Stomach (tissue), 9 donors: Measurements from ENCODE around the gene ZNF622. TPM values are rescaled to one million over a fixed set of nuclear protein-coding genes. Genes with fewer than 3 reads are reported as not detected.

ENCODE experiments used
- DNase-seq, 2 donors: peaks; one replicate each; pipeline versions ENCODE4 v3.0.0 to v3.0.0-alpha.2; 2013 to 2019
- H3K27ac ChIP-seq, 5 donors: fragments of 200-600 bp in 4 of 5; sonication (generic) in 4 of 5; one replicate each; pipeline ENCODE4 v1.5.1; 2013 to 2019; ENCODE audit warnings: mild to moderate bottlenecking in 1 of 5, moderate library complexity in 1 of 5
- H3K27me3 ChIP-seq, 3 donors: fragments of 200-600 bp; sonication (generic); one replicate each; pipeline ENCODE4 v1.5.1; 2017 to 2019; ENCODE audit warnings: mixed run types in 1 of 3
- H3K36me3 ChIP-seq, 4 donors: fragments of 200-600 bp; sonication (generic); 1 replicate in 3 of 4; 2 replicates in 1 of 4; pipeline ENCODE4 v1.5.1; 2016 to 2019
- H3K4me1 ChIP-seq, 4 donors: fragments of 200-600 bp; sonication (generic); one replicate each; pipeline ENCODE4 v1.5.1; 2016 to 2019
- H3K4me3 ChIP-seq, 4 donors: fragments of 200-600 bp; sonication (generic) in 3 of 4; one replicate each; pipeline ENCODE4 v1.5.1; 2016 to 2019; ENCODE audit warnings: mild to moderate bottlenecking in 1 of 4
- H3K9me3 ChIP-seq, 4 donors: fragments of 200-600 bp; sonication (generic); one replicate each; pipeline ENCODE4 v1.5.1; 2016 to 2019
- CTCF ChIP-seq, 7 experiments: fragments of 450-650 bp in 4 of 7; fragments of 200-600 bp in 3 of 7; sonication (generic) in 3 of 7; IDR thresholded peaks; one replicate each; pipeline ENCODE4 v1.5.1; 2016 to 2019; ENCODE audit warnings: antibody characterized with exemption in 7 of 7, control low read depth in 2 of 7, mild to moderate bottlenecking in 1 of 7
- EP300 ChIP-seq: sonication (generic); formaldehyde crosslinking; IDR thresholded peaks from one replicate; pipeline ENCODE4 v1.6.1; 2017; ENCODE audit warnings: antibody characterized with exemption
- POLR2A ChIP-seq, 4 donors: fragments of 450-650 bp; IDR thresholded peaks; one replicate each; pipeline ENCODE4 v1.6.1; 2016; ENCODE audit warnings: antibody characterized with exemption in 4 of 4, control low read depth in 2 of 4, mild to moderate bottlenecking in 1 of 4, moderate library complexity in 1 of 4
- POLR2AphosphoS5 ChIP-seq, 3 donors: sonication (generic); formaldehyde crosslinking; IDR thresholded peaks; one replicate each; pipeline ENCODE4 v1.6.1; 2016; ENCODE audit warnings: antibody characterized with exemption in 3 of 3
- WGBS, 5 donors: extraction: QIAGEN DNeasy Blood & Tissue Kit in 3 of 5; methylation state at CpG; one replicate each; pipeline versions ENCODE4 v1.1.5 to v1.1.7; 2013 to 2018; 5-methylcytosine and 5-hydroxymethylcytosine counted together
- intact Hi-C: fragments of 100-400 bp; cut with DNase I; formaldehyde crosslinking; loops from one replicate; pipeline ENCODE4 v1.15.1; 2023; ENCODE audit warnings: low total_unique reads
- polyA plus RNA-seq, 3 donors: library from polyadenylated mRNA; stranded (reverse); fragments of 200-250 nt; gene quantifications; one replicate each; pipeline ENCODE4 v1.2.3, GENCODE V29; 2013
- total RNA-seq, 5 donors: library from RNA; depleted of rRNA; stranded (reverse); fragments of >200 nt; gene quantifications; one replicate each; pipeline versions ENCODE4 v1.1.0 to v1.2.3, GENCODE V29; 2014 to 2016
- donor health status: healthy with polysubstance abuse.
- donor health status: Bipolar disorder and iron deficiency.
- donor health status: healthy.

The ZNF622 gene
- total and polyA plus RNA-seq, 8 donors = 17.5 to 31.8 (median 22.6) TPM

DNA sequence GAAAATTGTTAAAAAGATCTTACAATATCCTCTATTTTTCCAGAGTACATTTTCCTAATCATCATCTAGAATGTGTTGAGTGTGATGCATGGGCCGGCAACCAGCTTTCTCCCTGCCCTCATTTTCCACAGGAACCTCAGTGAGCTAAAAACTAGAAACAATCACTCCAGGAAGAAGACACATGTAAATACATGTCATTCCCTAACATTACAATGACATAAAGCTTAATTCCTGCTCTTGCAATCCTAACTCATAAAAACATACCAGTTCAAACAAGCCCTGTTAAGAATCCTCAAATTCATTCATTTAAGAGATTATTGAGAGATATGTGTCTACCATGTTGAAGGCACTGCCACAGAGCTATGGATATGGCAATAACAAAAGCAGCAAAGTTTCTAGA, 18.5 kb upstream of the ZNF622 start:
- Histone ChIP-seq H3K4me3 (no peak overlapping the region), H3K36me3 (no peaks in the 10 kb centered on the region), H3K27ac (no peak overlapping the region), H3K9me3 (no peaks in the 10 kb centered on the region), H3K4me1 (peaks cover 0 to 29% (median 5%) of the 10 kb centered on the region in 4 donors), H3K27me3 (no peaks in the 10 kb centered on the region)
- no peak for DNase-seq
- intact Hi-C loops = loop anchor here (10.0 kb wide), 1 partner anchor 711 kb away; no protein-coding TSS in a partner anchor
- WGBS, 5 donors = 83 to 89% (median 86%) methylated on average over 1 of the region's 1 CpG
- TF ChIP-seq CTCF (IDR thresholded peaks at IDR 0.05) (no peak), POLR2A (IDR thresholded peaks at IDR 0.05) (no peak), EP300 (no peak), POLR2AphosphoS5 (IDR thresholded peaks at IDR 0.05) (no peak)

GRCh38 chr5:16483361-16483760, 17.8 kb upstream of the ZNF622 start:
- Histone ChIP-seq H3K27me3 (no peaks in the 10 kb centered on the region), H3K9me3 (no peaks in the 10 kb centered on the region), H3K36me3 (no peaks in the 10 kb centered on the region), H3K4me1 (peaks cover 0 to 24% (median 5%) of the 10 kb centered on the region in 4 donors), H3K4me3 (no peak overlapping the region), H3K27ac (no peak overlapping the region)
- peak in 1 of 2 donors; percentile 28 for DNase-seq
- intact Hi-C loops = loop anchor here (10.0 kb wide), 1 partner anchor 711 kb away; no protein-coding TSS in a partner anchor
- TF ChIP-seq POLR2AphosphoS5 (IDR thresholded peaks at IDR 0.05) (no peak), POLR2A (IDR thresholded peaks at IDR 0.05) (no peak), EP300 (no peak), CTCF (IDR thresholded peaks at IDR 0.05) (no peak)

- no peak for TF ChIP-seq POLR2AphosphoS5 (IDR thresholded peaks at IDR 0.05)
- no peaks in the 10 kb centered on the region for H3K36me3 ChIP-seq
- H3K27ac ChIP-seq = no peak overlapping the region
- peaks cover 0 to 20% (median 5%) of the 10 kb centered on the region in 4 donors for H3K4me1 ChIP-seq
- WGBS, 5 donors = 34 to 64% (median 58%) methylated on average over 2 of the region's 2 CpGs
- no peaks in the 10 kb centered on the region for H3K27me3 ChIP-seq
- no peak for DNase-seq
- H3K9me3 ChIP-seq = no peaks in the 10 kb centered on the region
- intact Hi-C loops = loop anchor here (10.0 kb wide), 1 partner anchor 712 kb away; no protein-coding TSS in a partner anchor
- H3K4me3 ChIP-seq = no peak overlapping the region
These were observed 17.3 kb upstream of the ZNF622 start for GRCh38 chr5:16482891-16483290.

DNA sequence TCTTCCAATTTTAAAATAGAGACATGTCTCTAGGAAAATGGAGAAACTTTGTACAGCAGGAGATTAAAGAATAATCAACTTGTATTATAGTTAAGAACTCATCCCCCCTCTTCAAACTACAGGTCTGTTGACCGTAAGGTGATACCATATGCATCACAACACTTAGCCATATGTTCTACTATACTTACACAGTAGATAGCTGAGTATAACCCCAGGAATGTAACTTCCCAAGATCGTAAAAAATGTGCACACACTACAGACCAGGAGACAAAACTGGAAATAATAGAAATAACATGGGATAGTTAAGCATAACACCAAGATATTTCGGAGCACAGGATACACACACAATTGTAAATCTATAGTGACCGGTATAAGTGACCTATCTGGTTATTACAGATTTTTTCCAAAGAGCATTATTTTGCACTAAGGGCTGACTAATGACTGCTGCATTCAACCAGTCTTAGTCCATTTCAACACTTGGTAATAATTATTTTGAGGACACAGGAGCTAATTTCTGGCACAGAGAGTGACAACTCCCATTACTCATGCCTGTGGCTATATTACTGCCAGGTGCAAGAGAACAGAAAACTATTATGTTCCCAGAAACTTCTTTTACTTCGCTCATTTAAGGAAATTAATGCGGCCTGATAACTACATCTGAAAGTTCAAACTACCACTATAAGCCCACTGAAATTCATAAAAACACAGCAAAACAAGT, 15.4 kb upstream of the ZNF622 start:
- no peaks in the 10 kb centered on the region for H3K27me3 ChIP-seq
- H3K4me3 ChIP-seq = no peak overlapping the region
- TF ChIP-seq POLR2A (IDR thresholded peaks at IDR 0.05) (no peak), POLR2AphosphoS5 (IDR thresholded peaks at IDR 0.05) (no peak), EP300 (no peak)
- WGBS, 5 donors = 82 to 97% (median 92%) methylated on average over 6 of the region's 6 CpGs
- H3K4me1 ChIP-seq = peaks cover 0 to 10% (median 2%) of the 10 kb centered on the region in 4 donors
- H3K36me3 ChIP-seq = no peaks in the 10 kb centered on the region
- no peaks in the 10 kb centered on the region for H3K9me3 ChIP-seq
- intact Hi-C loops = loop anchor here (10.0 kb wide), 1 partner anchor 714 kb away; no protein-coding TSS in a partner anchor
- no peak overlapping the region for H3K27ac ChIP-seq
- DNase-seq = no peak

GRCh38 chr5:16480144-16480543, 14.5 kb upstream of the ZNF622 start:
- H3K27me3 ChIP-seq = no peaks in the 10 kb centered on the region
- intact Hi-C loops = loop anchor here (10.0 kb wide), 1 partner anchor 715 kb away; no protein-coding TSS in a partner anchor
- H3K36me3 ChIP-seq = no peaks in the 10 kb centered on the region
- H3K4me1 ChIP-seq = peaks cover 0 to 10% (median 2%) of the 10 kb centered on the region in 4 donors
- no peak for DNase-seq
- H3K27ac ChIP-seq = no peak overlapping the region
- no peaks in the 10 kb centered on the region for H3K9me3 ChIP-seq
- H3K4me3 ChIP-seq = no peak overlapping the region
- TF ChIP-seq EP300 (no peak), POLR2A (IDR thresholded peaks at IDR 0.05) (no peak), CTCF (IDR thresholded peaks at IDR 0.05) (no peak), POLR2AphosphoS5 (IDR thresholded peaks at IDR 0.05) (no peak)
